Activated T-cell treated with anti-CD3 and anti-CD28 coated beads, Interleukin-2, amount 50 U/mL, for 4 hours (primary cell): Measurements from ENCODE around the gene RALGPS1. TPM values are rescaled to one million over a fixed set of nuclear protein-coding genes. Genes with fewer than 3 reads are reported as not detected.

Experiments
- ATAC-seq, 2 donors: fragments of 200-7000 bp; cut with Tn5 transposase; one replicate each; pipeline ENCODE4 v1.10.0; 2021
- DNase-seq: peaks from one replicate; pipeline ENCODE4 v3.0.0-alpha.2; 2020
- H3K27me3 Mint-ChIP-seq: one replicate; pipeline ENCODE4 v1.8.0; 2021; ENCODE audit warnings: low read depth, mixed read lengths
- H3K36me3 Mint-ChIP-seq: one replicate; pipeline ENCODE4 v1.8.0; 2022; ENCODE audit warnings: mixed read lengths; ENCODE audit not compliant: insufficient read depth
- H3K4me1 Mint-ChIP-seq: one replicate; pipeline ENCODE4 v1.8.0; 2021; ENCODE audit warnings: low read depth, mixed read lengths
- H3K4me3 Mint-ChIP-seq: one replicate; pipeline ENCODE4 v1.8.0; 2021; ENCODE audit warnings: mild to moderate bottlenecking, moderate library complexity, mixed read lengths
- H3K9me3 Mint-ChIP-seq: one replicate; pipeline ENCODE4 v1.8.0; 2021; ENCODE audit warnings: mixed read lengths
- total RNA-seq, 3 donors: library from RNA; stranded (reverse); gene quantifications; one replicate each; pipeline ENCODE4 v1.2.1, GENCODE V29; 2021

Gene RALGPS1
- total RNA-seq, 3 donors from 2014 or later: 0.51 to 1.2 (median 1.1) TPM

GRCh38 chr9:127093319-127094020 is 178.9 kb downstream of the RALGPS1 start:
- Mint-ChIP-seq H3K4me3 (no peak overlapping the region), H3K4me1 (no peaks in the 10 kb centered on the region), H3K27me3 (no peaks in the 10 kb centered on the region), H3K9me3 (no peaks in the 10 kb centered on the region), H3K36me3 (peaks cover 2% of the 10 kb centered on the region)
- no peak for DNase-seq
- ATAC-seq: no peak

GRCh38 chr9:127095411-127095810 is 180.8 kb downstream of the RALGPS1 start:
- no peak for DNase-seq
- H3K9me3 Mint-ChIP-seq: no peaks in the 10 kb centered on the region
- H3K4me3 Mint-ChIP-seq: no peak overlapping the region
- ATAC-seq: no peak
- H3K36me3 Mint-ChIP-seq: peaks cover 2% of the 10 kb centered on the region
- no peaks in the 10 kb centered on the region for H3K4me1 Mint-ChIP-seq
- no peaks in the 10 kb centered on the region for H3K27me3 Mint-ChIP-seq

GRCh38 chr9:127096208-127096607 is 181.6 kb downstream of the RALGPS1 start:
- peaks cover 2% of the 10 kb centered on the region for H3K36me3 Mint-ChIP-seq
- ATAC-seq: no peak
- H3K4me1 Mint-ChIP-seq: no peaks in the 10 kb centered on the region
- no peaks in the 10 kb centered on the region for H3K27me3 Mint-ChIP-seq
- H3K4me3 Mint-ChIP-seq: no peak overlapping the region
- DNase-seq: no peak
- H3K9me3 Mint-ChIP-seq: no peaks in the 10 kb centered on the region

GRCh38 chr9:127097683-127098082 is 183.1 kb downstream of the RALGPS1 start:
- no peak for DNase-seq
- Mint-ChIP-seq H3K9me3 (no peaks in the 10 kb centered on the region), H3K4me3 (no peak overlapping the region), H3K27me3 (no peaks in the 10 kb centered on the region), H3K4me1 (no peaks in the 10 kb centered on the region), H3K36me3 (peaks cover 1% of the 10 kb centered on the region)
- no peak for ATAC-seq

GRCh38 chr9:127098916-127099553 is 184.5 kb downstream of the RALGPS1 start:
- Mint-ChIP-seq H3K4me3 (no peak overlapping the region), H3K27me3 (no peaks in the 10 kb centered on the region), H3K36me3 (peaks cover 1% of the 10 kb centered on the region), H3K9me3 (no peaks in the 10 kb centered on the region), H3K4me1 (no peaks in the 10 kb centered on the region)
- ATAC-seq (no peak), DNase-seq (no peak)

- Mint-ChIP-seq H3K27me3 (no peaks in the 10 kb centered on the region), H3K4me1 (no peaks in the 10 kb centered on the region), H3K4me3 (no peak overlapping the region), H3K36me3 (peaks cover 1% of the 10 kb centered on the region), H3K9me3 (no peaks in the 10 kb centered on the region)
- ATAC-seq (no peak), DNase-seq (no peak)
These were observed 185.1 kb downstream of the RALGPS1 start for GRCh38 chr9:127099664-127100063.

GRCh38 chr9:127102176-127102575 is 187.6 kb downstream of the RALGPS1 start:
- Mint-ChIP-seq H3K4me1 (no peaks in the 10 kb centered on the region), H3K27me3 (no peaks in the 10 kb centered on the region), H3K4me3 (no peak overlapping the region), H3K9me3 (no peaks in the 10 kb centered on the region), H3K36me3 (peaks cover 1% of the 10 kb centered on the region)
- ATAC-seq (no peak), DNase-seq (no peak)

GRCh38 chr9:127102788-127103187 is 188.2 kb downstream of the RALGPS1 start:
- no peaks in the 10 kb centered on the region for H3K27me3 Mint-ChIP-seq
- peaks cover 1% of the 10 kb centered on the region for H3K36me3 Mint-ChIP-seq
- DNase-seq (no peak), ATAC-seq (no peak)
- no peaks in the 10 kb centered on the region for H3K9me3 Mint-ChIP-seq
- H3K4me1 Mint-ChIP-seq: no peaks in the 10 kb centered on the region
- H3K4me3 Mint-ChIP-seq: no peak overlapping the region

- Mint-ChIP-seq H3K4me1 (no peaks in the 10 kb centered on the region), H3K9me3 (no peaks in the 10 kb centered on the region), H3K27me3 (no peaks in the 10 kb centered on the region), H3K4me3 (no peak overlapping the region), H3K36me3 (peaks cover 1% of the 10 kb centered on the region)
- DNase-seq: no peak
- ATAC-seq: no peak
These were observed 190.2 kb downstream of the RALGPS1 start for GRCh38 chr9:127104581-127105311.

- no peaks in the 10 kb centered on the region for H3K4me1 Mint-ChIP-seq
- no peak overlapping the region for H3K4me3 Mint-ChIP-seq
- ATAC-seq (no peak), DNase-seq (no peak)
- no peaks in the 10 kb centered on the region for H3K9me3 Mint-ChIP-seq
- H3K27me3 Mint-ChIP-seq: no peaks in the 10 kb centered on the region
- H3K36me3 Mint-ChIP-seq: peaks cover 1% of the 10 kb centered on the region
These were observed 191.4 kb downstream of the RALGPS1 start for GRCh38 chr9:127105805-127106465.

GRCh38 chr9:127106466-127106855 is 191.9 kb downstream of the RALGPS1 start:
- no peak for DNase-seq
- Mint-ChIP-seq H3K36me3 (no peaks in the 10 kb centered on the region), H3K9me3 (no peaks in the 10 kb centered on the region), H3K4me3 (no peak overlapping the region), H3K4me1 (no peaks in the 10 kb centered on the region), H3K27me3 (no peaks in the 10 kb centered on the region)
- no peak for ATAC-seq

- DNase-seq: no peak
- peaks cover under 1% of the 10 kb centered on the region for H3K36me3 Mint-ChIP-seq
- H3K9me3 Mint-ChIP-seq: no peaks in the 10 kb centered on the region
These were observed 192.8 kb downstream of the RALGPS1 start for GRCh38 chr9:127107171-127107928.

GRCh38 chr9:127107929-127108876 is 193.6 kb downstream of the RALGPS1 start:
- no peaks in the 10 kb centered on the region for H3K9me3 Mint-ChIP-seq
- no peak overlapping the region for H3K4me3 Mint-ChIP-seq
- H3K27me3 Mint-ChIP-seq: no peaks in the 10 kb centered on the region
- H3K36me3 Mint-ChIP-seq: peaks cover 2% of the 10 kb centered on the region
- no peak for DNase-seq
- H3K4me1 Mint-ChIP-seq: no peaks in the 10 kb centered on the region
- no peak for ATAC-seq

More at GRCh38 chr9:127107171-127107928, 192.8 kb downstream of the RALGPS1 start:
- Mint-ChIP-seq H3K4me1 (no peaks in the 10 kb centered on the region), H3K27me3 (no peaks in the 10 kb centered on the region), H3K4me3 (no peak overlapping the region)
- no peak for ATAC-seq
